Activated CD4-positive, alpha-beta T cell treated with anti-CD3 and anti-CD28 coated beads, Interleukin-2, amount 50 U/mL, for 16 hours (primary cell): ENCODE measurements around the gene TRERF1.
A peak's percentile ranks its signal among the peaks of the same experiment; 100 is the strongest.

Experiments used
- DNase-seq: peaks from one replicate; pipeline ENCODE4 v3.0.0-alpha.2; 2020

The TRERF1 gene

DNA sequence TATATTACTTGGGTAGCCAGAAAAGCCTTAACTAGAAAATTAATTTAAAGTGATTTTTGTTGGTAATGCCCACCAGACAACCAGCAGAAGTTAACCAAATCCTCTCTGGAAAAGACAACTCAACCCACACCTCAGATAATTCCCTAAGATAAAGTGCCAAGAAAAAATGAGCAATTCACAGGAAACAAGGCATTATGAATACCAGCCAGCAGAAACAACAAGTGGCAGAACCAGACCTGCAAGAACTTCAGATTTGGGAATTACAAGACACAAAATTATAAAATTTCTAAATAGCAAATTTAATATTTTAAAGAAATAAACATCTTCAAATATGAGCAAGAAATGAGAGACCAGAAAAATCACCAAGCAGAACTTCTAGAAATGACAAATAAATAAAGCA lies 154.1 kb downstream of the TRERF1 start:
- DNase-seq, result no peak

DNA sequence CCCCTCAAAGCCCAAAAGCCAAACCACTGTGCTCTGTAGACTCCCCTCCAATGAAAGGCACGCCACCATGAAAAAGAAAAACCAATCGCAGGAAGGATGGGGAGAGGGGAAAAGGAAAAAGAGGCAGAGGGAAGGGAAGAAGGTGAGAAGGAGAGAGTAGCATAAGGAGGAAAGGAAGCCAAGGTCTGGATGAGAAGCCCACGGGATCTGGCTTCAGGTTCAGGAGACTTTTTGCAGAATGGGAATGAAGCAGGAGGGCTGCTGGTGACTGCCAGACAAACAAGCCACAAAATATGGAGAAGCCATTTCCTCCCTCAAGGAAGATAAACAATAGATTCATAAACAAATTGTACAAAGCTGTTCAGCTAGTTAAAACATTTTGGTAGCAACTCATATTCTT lies 155.1 kb downstream of the TRERF1 start:
- no peak for DNase-seq

GRCh38 chr6:42295677-42296076 lies 156.0 kb downstream of the TRERF1 start:
- DNase-seq, result no peak

DNA sequence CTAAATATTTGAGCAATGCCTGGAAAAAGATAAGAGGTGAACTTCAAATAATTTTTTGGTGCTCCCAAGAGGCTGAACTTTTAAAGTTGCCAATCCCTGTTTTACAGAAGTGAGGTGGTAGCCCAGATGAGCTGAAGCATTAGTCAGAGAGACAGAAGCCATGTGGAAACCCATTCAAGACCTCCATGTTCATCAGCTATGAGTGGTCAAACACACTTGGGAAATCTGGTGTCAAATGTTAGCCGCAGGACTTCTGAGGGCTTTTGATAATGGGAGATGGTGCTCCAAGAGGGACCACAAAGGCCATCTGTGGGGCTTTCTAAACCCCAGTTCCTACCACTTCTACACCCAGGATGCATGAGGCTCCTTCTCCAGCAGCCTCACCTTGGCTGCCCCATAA lies 156.5 kb downstream of the TRERF1 start:
- DNase-seq, result no peak

- peak; percentile 18 for DNase-seq
Observed at GRCh38 chr6:42294759-42295158, 157.0 kb downstream of the TRERF1 start.

GRCh38 chr6:42293386-42293977 lies 158.2 kb downstream of the TRERF1 start:
- no peak for DNase-seq

DNA sequence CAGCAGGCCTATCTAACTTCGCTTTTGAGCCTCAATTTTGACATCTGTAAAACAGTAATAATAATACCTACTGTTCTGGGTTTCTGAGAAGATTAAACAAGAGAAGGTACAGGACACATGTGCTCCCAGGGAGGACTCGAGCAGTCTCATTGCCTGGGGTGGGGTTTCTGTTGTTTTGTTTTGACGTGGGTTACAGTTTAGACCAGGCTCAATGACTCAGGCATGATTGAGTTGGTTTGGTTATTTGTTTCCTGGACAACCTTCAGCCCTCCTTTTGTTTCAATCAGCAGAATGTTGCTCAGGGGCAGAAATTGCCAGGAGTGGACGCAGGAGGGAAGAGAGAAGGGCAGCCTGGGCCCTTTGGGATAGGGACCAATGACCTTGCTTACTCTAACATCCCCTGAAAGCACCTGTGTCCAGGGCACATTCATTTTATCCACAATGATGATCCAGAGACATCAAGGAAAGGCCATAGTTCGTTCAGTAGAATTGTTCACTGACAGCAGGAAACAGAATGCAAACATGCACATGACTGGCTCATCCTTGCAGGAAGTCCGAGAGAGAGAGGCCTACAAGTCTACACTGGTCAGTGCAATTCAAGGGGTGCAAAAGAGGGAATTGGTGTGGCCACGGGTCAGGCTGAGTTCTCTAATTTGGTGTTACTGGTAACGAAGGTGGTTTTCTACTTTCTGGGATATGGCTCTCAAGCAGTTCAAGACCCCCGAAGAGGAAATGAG lies 159.6 kb downstream of the TRERF1 start:
- DNase-seq, result peak; percentile 87

DNA sequence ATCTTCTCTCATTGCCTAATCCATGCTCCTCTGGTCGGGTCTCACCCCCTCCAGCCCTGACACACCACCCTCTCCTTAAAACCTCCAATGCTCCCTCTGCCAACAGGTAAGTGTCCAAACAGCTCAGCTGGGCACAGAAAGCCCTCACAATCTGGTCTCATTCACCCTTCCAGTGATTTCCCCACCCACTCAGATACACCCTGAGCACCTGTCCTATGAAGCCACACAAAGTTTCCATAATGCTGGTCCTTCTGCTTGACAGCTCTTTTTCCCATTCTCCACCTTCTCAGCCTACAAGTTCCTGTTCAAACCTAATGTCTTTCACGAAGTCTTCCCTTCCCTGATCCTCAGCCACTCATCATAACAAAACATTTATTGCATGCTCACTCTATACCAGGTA lies 164.0 kb downstream of the TRERF1 start:
- no peak for DNase-seq

DNA sequence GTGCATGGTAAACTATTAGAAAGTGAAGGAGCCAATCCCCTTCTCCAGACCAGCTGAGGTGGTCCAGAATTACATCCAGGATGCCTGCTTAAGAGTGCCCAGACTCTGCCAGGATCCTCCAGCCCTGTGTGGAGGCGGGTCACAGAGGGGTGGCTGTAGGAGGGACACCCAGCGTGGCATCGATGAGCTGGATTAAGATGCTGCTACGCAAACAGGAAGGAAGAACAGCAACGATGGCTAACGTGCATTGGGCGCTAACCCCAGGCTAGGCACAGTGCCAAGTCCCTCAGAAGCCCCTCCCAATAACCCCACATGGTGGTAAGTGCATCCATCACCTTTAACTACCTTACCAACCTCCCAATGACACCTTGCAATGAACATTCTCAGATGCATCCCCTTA lies 170.2 kb downstream of the TRERF1 start:
- DNase-seq, result peak; percentile 18

- no peak for DNase-seq
Observed at GRCh38 chr6:42280966-42281533, 170.7 kb downstream of the TRERF1 start.

GRCh38 chr6:42279966-42280629 lies 171.6 kb downstream of the TRERF1 start:
- DNase-seq, result no peak

DNA sequence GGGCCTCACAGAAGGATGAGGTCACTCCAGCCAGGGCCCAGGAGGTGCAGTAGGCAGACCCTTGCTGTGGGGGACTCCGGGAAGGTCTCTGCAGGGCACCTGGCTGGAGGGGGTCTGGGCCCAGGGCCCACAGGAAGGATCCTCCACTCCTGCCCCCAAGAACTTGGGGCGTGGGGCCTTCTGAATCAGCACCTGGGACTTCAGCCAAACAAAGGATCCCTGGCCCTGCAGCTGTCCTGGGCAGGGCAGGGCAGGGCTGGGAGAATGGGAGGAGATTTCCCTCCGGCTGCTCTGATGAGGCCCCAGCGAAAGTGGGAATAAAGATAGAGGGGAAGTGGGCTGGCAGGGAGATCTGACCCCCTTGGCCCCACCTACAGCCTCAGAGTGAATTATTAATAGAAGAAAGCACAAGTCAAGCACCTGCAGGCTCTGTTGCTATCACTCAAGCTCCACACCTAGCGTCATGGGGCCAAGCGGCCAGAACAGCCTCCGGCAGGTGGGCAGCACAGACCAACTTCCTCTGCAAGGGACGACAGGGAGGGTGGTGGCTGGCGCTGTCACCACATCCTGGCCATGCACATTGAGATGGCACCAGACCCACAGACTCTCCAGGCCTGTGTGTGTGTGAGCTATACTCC lies 172.5 kb downstream of the TRERF1 start:
- DNase-seq, result peak; percentile 38

DNA sequence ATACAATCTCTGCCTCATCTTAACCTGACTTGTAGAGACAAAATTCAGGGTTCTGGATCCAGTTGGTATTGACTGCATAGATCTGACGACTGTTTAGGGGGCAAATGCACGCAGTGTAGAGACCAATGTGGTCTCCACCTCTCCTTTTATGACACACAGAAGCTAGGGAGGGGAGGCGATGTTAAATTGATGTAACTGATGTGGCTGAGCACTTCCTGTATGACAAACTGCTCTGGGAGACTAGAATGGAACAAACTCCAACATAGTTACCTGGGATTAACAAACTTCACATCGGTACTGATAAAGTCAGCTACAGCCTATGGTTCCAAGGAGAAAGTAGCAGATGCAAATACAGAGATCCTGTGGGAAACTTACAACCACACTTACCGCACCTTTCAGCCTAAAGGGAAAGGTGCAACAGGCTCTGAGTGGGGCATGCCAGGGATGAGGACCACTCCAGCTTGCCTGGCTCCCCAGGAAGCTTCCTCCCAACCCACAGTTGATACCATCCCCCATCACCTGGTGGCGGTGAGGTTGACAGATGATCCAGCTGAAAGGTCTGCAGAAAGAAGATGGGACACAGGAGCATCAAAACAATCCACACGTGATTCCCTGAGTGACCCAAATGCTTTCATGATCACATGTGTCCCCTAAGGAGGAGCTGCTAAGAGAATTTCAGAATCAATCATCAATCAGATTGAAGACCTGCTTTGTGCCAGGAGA lies 173.4 kb downstream of the TRERF1 start:
- peak; percentile 28 for DNase-seq

DNA sequence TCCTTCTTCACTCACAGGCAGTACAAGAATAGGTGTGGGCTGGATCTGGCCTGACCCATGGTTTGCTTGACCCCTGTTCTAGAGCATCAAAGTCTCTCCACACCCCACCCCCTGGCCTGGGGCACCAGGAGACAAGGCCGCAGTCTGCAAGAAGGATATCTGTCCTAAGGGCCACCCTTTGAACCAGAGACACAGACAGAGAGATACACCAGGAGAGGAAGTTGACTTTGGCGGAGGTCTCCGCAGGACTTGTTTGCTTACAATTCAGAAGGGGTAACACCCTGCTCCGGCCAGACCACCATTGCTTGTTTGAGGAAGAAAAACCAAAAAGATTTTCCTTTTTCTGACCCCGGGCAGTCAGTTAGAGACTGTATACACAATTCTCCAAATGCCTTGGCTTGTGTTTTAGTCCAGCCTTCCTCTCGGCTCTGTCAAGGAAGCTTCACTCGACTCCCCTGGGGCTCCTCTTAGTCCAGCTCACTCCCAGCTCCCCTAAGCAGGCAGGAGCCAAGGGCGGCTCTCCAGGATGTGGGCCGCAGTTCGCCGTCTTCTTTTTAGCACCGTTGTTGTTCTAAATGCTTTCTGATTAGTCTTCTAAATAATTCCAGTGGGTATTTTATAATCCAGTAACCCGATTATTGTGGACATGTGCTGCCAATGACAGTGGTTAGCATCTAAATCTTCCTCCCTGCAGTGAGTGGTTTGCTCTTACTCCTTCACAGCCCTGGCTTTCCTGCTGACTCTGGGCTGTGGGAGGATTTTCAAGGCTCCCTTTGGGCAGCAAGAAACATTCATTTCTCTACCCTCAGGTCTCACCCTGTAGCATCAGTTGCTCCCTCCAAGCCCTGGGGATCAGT lies 175.5 kb downstream of the TRERF1 start:
- DNase-seq, result no peak

DNA sequence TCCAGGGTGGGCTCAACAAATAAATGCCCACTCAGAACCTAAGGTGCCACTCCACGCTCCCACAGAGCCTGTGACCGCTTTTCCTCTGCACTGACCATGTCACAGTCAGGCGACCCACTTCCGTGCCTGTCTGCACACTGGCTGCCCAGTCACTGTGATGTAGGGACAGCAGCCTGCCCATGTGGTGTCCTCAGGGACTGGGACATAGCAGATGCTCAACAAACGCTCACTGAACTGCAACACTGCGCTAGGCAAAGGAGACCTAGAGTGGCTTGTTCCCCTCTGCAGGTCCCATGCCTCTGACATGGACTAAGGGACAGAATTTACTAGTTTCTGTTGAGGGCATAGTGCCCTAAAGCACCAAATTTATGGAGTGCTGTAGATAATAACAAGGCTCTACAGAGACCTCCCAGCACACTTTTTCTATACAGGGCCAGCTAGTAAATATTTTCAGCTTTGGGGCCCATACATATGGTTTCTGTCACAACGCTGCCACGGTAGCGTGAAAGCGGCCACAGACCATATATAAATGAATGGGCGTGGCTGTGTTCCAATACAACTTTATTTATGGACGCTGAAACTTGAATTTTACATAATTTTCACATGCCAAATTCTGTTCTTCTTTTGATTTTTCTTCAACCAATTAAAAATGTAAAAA lies 176.2 kb downstream of the TRERF1 start:
- no peak for DNase-seq

DNA sequence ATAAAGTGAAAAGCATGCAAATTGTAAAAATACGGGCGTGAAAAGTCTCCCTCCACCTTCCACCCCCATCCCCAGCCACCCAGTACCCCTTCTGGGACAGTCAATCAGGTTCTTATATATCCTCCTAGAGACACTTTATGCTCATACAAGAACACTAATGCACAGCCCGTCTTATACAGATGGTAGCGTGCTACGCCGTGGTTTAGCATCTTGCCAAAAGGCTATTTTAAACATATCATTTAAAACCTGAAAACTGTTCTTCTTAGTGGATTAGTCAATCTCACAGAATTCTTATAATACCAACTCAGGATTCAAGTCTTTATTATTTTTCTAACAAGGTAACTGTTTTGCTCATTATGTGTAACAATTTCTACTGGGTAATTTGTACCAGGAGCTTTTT lies 176.8 kb downstream of the TRERF1 start:
- no peak for DNase-seq

- DNase-seq, result no peak
Observed at GRCh38 chr6:42271834-42272805, 179.6 kb downstream of the TRERF1 start.

- no peak for DNase-seq
Observed at GRCh38 chr6:42269974-42270510, 181.7 kb downstream of the TRERF1 start.

DNA sequence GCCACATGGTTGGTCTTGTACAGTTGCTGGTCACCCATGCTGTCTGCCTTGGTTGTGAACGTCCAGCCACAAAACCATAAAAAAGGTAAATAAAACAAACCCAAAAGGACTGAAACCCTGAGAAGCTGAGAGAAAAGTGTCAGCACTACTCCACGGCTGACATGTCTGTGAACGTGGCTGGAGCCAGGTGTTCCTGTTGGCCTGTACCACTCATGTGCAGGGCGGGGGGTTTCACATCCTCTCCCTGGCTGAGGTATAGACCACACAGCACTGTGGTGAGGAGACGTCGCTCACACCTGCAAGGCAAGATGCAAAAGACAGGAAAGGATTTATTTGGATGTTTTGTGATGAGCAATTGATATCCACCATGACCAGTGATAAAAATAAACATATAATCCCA lies 182.2 kb downstream of the TRERF1 start:
- DNase-seq, result no peak

DNA sequence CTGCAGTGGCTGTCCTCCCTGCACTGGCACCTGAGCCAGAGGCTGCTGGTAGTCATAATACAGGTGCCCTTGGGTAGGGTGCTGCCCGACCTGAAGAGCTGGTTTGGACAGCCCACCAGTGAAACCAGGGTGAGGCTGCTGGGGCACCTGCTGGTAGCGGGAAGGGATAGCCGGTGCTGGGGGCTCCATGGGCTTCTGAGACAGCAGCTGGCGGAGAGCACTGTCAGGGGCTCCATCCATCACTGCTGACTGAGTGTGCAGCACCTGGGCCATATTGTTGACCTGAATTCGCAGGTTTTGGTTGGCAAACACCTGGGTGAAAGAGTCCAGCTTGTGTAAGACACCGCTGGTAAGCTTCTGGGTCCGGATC lies 182.9 kb downstream of the TRERF1 start:
- DNase-seq, result no peak
